Endothelial cell of umbilical vein (primary cell): ENCODE measurements around the gene ZNF524. TPM values are rescaled to one million over a fixed set of nuclear protein-coding genes. Genes with fewer than 3 reads are reported as not detected.

Experiments used
- BruUV-seq: library from RNA; stranded (reverse); fragments of 400-500 nt; replicated peaks from 2 replicates; lab custom pipeline; 2021; lab: Mats Ljungman, UMichigan
- CTCF ChIA-PET: fragments of 300-600, 350-600 bp; sonication (Branson Sonifier 250); formaldehyde crosslinking; loops from one replicate; lab custom pipeline; 2021; ENCODE audit warnings: antibody characterized with exemption, inconsistent platforms; lab: Charles Lee
- POLR2A ChIA-PET: fragments of 300-600, 350-600 bp; sonication (Branson Sonifier 250); formaldehyde crosslinking; loops from one replicate; lab custom pipeline; 2021; ENCODE audit warnings: antibody characterized with exemption, inconsistent platforms; lab: Charles Lee
- DNase-seq: peaks from one replicate; pipeline ENCODE4 v3.0.0-alpha.2; 2011; ENCODE audit warnings: low read depth, low spot score
- FAIRE-seq: peaks from 2 replicates; lab custom pipeline; 2011; peaks lifted over from hg19 to GRCh38; lab: Jason Lieb, UNC
- H2AFZ ChIP-seq: 2 replicates; pipeline ENCODE4 v1.6.0; 2012; ENCODE audit warnings: low read depth, low read length, control low read depth, inconsistent platforms
- H3K27ac ChIP-seq: 2 replicates; pipeline ENCODE4 v1.5.1; 2011; ENCODE audit warnings: low read depth, mild to moderate bottlenecking, control low read depth, low read length, moderate library complexity; ENCODE audit not compliant: insufficient read depth
- H3K27me3 ChIP-seq, 2 experiments: 2 replicates each; pipeline versions ENCODE4 v1.6.0 to v1.6.1; 2011; ENCODE audit warnings: low read length in 2 of 2, mixed read lengths in 1 of 2; ENCODE audit not compliant: control insufficient read depth in 2 of 2, insufficient read depth in 2 of 2
- H3K36me3 ChIP-seq, 2 experiments: 2 replicates in 1 of 2; 3 replicates in 1 of 2; pipeline ENCODE4 v1.5.1; 2011; ENCODE audit warnings: low read length in 2 of 2, mild to moderate bottlenecking in 1 of 2, moderate library complexity in 1 of 2; ENCODE audit not compliant: control insufficient read depth in 2 of 2, insufficient read depth in 2 of 2; ENCODE audit errors: extremely low read depth in 1 of 2
- H3K4me1 ChIP-seq: 3 replicates; pipeline ENCODE4 v1.5.1; 2011; ENCODE audit warnings: mild to moderate bottlenecking, low read length; ENCODE audit not compliant: control insufficient read depth, insufficient read depth; ENCODE audit errors: extremely low read depth
- H3K4me2 ChIP-seq: 2 replicates; pipeline ENCODE4 v1.6.1; 2011; ENCODE audit warnings: low read length, control low read depth, mixed read lengths; ENCODE audit not compliant: insufficient read depth
- H3K4me3 ChIP-seq, 3 experiments: fragments of 200-600 bp in 1 of 3; sonication (generic), shearing (Covaris generic) in 1 of 3; replicated peaks in 1 of 3; 2 replicates each; pipeline ENCODE4 v1.5.1; 2011 to 2016; ENCODE audit warnings: control low read depth in 3 of 3, low read length in 3 of 3, mild to moderate bottlenecking in 2 of 3, inconsistent platforms in 1 of 3, low read depth in 1 of 3, moderate library complexity in 1 of 3; ENCODE audit not compliant: insufficient read depth in 1 of 3
- H3K79me2 ChIP-seq: 2 replicates; pipeline ENCODE4 v1.6.0; 2012; ENCODE audit warnings: low read length, inconsistent platforms; ENCODE audit not compliant: control insufficient read depth, insufficient read depth
- H3K9ac ChIP-seq: replicated peaks from 2 replicates; pipeline ENCODE3; 2011; ENCODE audit warnings: low read length, control low read depth; ENCODE audit not compliant: insufficient read depth; ENCODE audit errors: extremely low read depth
- H3K9me1 ChIP-seq: replicated peaks from 3 replicates; pipeline ENCODE4 v1.6.0; 2011; ENCODE audit warnings: mild to moderate bottlenecking, low read length; ENCODE audit not compliant: control insufficient read depth, insufficient read depth; ENCODE audit errors: extremely low read depth
- H3K9me3 ChIP-seq: replicated peaks from 2 replicates; pipeline ENCODE4 v1.5.1; 2012; ENCODE audit warnings: low read length, inconsistent platforms; ENCODE audit not compliant: control insufficient read depth, insufficient read depth
- H4K20me1 ChIP-seq: replicated peaks from 2 replicates; pipeline ENCODE3; 2011; ENCODE audit warnings: mild to moderate bottlenecking, low read length; ENCODE audit not compliant: control insufficient read depth, insufficient read depth; ENCODE audit errors: extremely low read depth
- EZH2 ChIP-seq: IDR thresholded peaks from 2 replicates; pipeline ENCODE4 v1.6.1; 2012; ENCODE audit warnings: borderline replicate concordance, low read depth, mild to moderate bottlenecking, moderate library complexity, low read length, inconsistent platforms; ENCODE audit not compliant: severe bottlenecking
- FOS ChIP-seq: IDR thresholded peaks from 2 replicates; pipeline ENCODE4 v1.6.1; 2011; ENCODE audit warnings: mild to moderate bottlenecking, low read length, moderate library complexity, borderline replicate concordance; ENCODE audit not compliant: insufficient read depth
- GATA2 ChIP-seq: IDR thresholded peaks from 2 replicates; pipeline ENCODE4 v1.7.0; 2011; ENCODE audit warnings: low read depth, mild to moderate bottlenecking, moderate library complexity, mixed read lengths, low read length; ENCODE audit not compliant: insufficient read length, insufficient read depth
- JUN ChIP-seq: IDR thresholded peaks from 2 replicates; pipeline ENCODE4 v1.6.1; 2011; ENCODE audit warnings: borderline replicate concordance, low read depth; ENCODE audit not compliant: insufficient read length, insufficient read depth
- MYC ChIP-seq: IDR thresholded peaks from one replicate; pipeline ENCODE4 v1.6.1; 2011; ENCODE audit warnings: mild to moderate bottlenecking, low read depth, low read length
- POLR2A ChIP-seq: IDR thresholded peaks from 2 replicates; pipeline ENCODE4 v1.6.1; 2012; ENCODE audit warnings: low read depth, mild to moderate bottlenecking, control low read depth, low read length
- POLR2AphosphoS5 ChIP-seq: IDR thresholded peaks from 2 replicates; pipeline ENCODE4 v1.6.1; 2012; ENCODE audit warnings: low read depth, mild to moderate bottlenecking, control low read depth, low read length, moderate library complexity; ENCODE audit not compliant: insufficient read depth
- dilution Hi-C: fragments of 300-500 bp; cut with MboI; formaldehyde crosslinking; loops from one replicate; pipeline ENCODE4 v1.15.0; 2019; ENCODE audit warnings: low sequenced_read_pairs; ENCODE audit not compliant: extremely low pct_ligation_motif_present
- intact Hi-C: fragments of 100-400 bp; cut with micrococcal nuclease; formaldehyde crosslinking; loops from one replicate; pipeline ENCODE4 v1.10.0; 2022
- polyA plus RNA-seq, 4 experiments: library from polyadenylated mRNA; depleted of rRNA in 3 of 4; stranded (reverse) in 3 of 4; unstranded in 1 of 4; fragments of >200 nt; gene quantifications; 2 replicates each; pipeline versions ENCODE4 v1.2.1 to v1.2.3, GENCODE V29; 2011 to 2012; ENCODE audit warnings: missing spikeins in 1 of 4
- total RNA-seq: library from RNA; stranded (reverse); gene quantifications from 2 replicates; pipeline ENCODE4 v1.2.3, GENCODE V29; 2021
- TF ChIP-seq, protein P1 (sequence below), 2 donors: IDR thresholded peaks; 1 replicate in 1 of 2; 2 replicates in 1 of 2; pipeline ENCODE4 v1.5.1; 2011; ENCODE audit warnings: low read length in 2 of 2, mild to moderate bottlenecking in 2 of 2, moderate library complexity in 2 of 2, control low read depth in 1 of 2, inconsistent platforms in 1 of 2, low read depth in 1 of 2; ENCODE audit not compliant: insufficient read depth in 1 of 2; ENCODE audit errors: extremely low read depth in 1 of 2
- TF ChIP-seq, protein P2 (sequence below): IDR thresholded peaks from 2 replicates; pipeline ENCODE4 v1.6.1; 2011; ENCODE audit not compliant: insufficient read depth, insufficient read length

The ZNF524 gene
- total and polyA plus RNA-seq, 2 donors (not counting 3 experiments of a cell fraction or from before 2014, with no cell fraction given): 15.2 to 15.4 TPM

DNA sequence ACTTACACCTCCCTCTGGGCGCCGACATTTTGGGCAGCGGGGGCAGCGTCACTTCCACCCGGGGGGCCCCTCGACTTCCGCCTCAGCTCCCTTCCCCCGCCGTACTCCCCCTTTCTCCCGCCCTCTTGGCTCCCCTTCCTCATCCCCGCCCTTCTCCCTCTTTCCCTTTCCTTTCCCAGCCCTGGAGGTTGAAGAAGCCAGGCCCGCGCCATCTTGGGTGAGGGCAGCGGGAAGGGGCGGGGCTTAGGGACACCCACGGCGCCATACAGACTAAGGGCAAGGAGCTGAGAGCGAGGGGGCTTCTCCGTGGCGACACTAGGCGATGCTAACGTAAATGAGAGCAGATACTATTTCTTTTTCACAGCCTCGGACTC, 633 bp upstream of the ZNF524 start, which contains the start of gene FIZ1:
TSS of gene FIZ1 (minus strand) at position 50 of the 374 bp plus-strand sequence. CDS start 1,652 bp downstream, outside the sequence.
- H3K79me2 ChIP-seq: peaks cover 2% of the 10 kb centered on the region
- peak within 1 kb of the TSS; percentile 90 for H3K4me2 ChIP-seq
- peak within 1 kb of the TSS; percentile 98 for H3K27ac ChIP-seq
- ChIA-PET CTCF (interaction anchor here (0.7 to 1.8 kb wide), 12 partner anchors 12 to 132 kb away, joined by 3 to 8 read pairs (median 4); partner anchors contain the start of gene U2AF2), POLR2A (interaction anchor here (0.6 to 2.2 kb wide), 10 partner anchors 11 to 192 kb away, joined by 3 to 8 read pairs (median 5); partner anchors contain the start of genes UBE2S and ZNF784)
- H3K4me1 ChIP-seq: peaks cover 10% of the 10 kb centered on the region
- H2AFZ ChIP-seq: peak within 1 kb of the TSS; percentile 96
- intact Hi-C loops (loop anchor here (1.0 to 2.0 kb wide), 7 partner anchors 12 to 482 kb away; partner anchors contain the start of genes KMT5C, PPP1R12C, ZNF579 and ZNF784), dilution Hi-C loops (no loop called here)
- peak within 1 kb of the TSS; percentile 97 for H3K9ac ChIP-seq
- H3K36me3 ChIP-seq: peaks cover 3 to 14% of the 10 kb centered on the region in 2 experiments
- DNase-seq (peak; percentile 99), FAIRE-seq (no peak)
- no TSS peak for BruUV-seq
- H3K9me1 ChIP-seq: no peaks in the 10 kb centered on the region
- H3K4me3 ChIP-seq: peak within 1 kb of the TSS; percentile 78 to 92 (median 89)
- H3K9me3 ChIP-seq: no peaks in the 10 kb centered on the region
- TF ChIP-seq GATA2 (no peak), MYC (no peak), EZH2 (no peak), FOS (no peak), POLR2AphosphoS5 (no peak), JUN (no peak), POLR2A (no peak)
- TF ChIP-seq, protein P1, sequence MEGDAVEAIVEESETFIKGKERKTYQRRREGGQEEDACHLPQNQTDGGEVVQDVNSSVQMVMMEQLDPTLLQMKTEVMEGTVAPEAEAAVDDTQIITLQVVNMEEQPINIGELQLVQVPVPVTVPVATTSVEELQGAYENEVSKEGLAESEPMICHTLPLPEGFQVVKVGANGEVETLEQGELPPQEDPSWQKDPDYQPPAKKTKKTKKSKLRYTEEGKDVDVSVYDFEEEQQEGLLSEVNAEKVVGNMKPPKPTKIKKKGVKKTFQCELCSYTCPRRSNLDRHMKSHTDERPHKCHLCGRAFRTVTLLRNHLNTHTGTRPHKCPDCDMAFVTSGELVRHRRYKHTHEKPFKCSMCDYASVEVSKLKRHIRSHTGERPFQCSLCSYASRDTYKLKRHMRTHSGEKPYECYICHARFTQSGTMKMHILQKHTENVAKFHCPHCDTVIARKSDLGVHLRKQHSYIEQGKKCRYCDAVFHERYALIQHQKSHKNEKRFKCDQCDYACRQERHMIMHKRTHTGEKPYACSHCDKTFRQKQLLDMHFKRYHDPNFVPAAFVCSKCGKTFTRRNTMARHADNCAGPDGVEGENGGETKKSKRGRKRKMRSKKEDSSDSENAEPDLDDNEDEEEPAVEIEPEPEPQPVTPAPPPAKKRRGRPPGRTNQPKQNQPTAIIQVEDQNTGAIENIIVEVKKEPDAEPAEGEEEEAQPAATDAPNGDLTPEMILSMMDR (IDR thresholded peaks at IDR 0.05; ENCODE audit: extremely low read depth in 1 of 2, insufficient read depth in 1 of 2, low read depth in 1 of 2, low read length in 2 of 2): no peak
- TF ChIP-seq, protein P2, sequence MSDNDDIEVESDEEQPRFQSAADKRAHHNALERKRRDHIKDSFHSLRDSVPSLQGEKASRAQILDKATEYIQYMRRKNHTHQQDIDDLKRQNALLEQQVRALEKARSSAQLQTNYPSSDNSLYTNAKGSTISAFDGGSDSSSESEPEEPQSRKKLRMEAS: no peak
- no peaks in the 10 kb centered on the region for H3K27me3 ChIP-seq
- no peaks in the 10 kb centered on the region for H4K20me1 ChIP-seq
